HG03175 (cell line): ENCODE data around the gene USP40.

ENCODE experiments used
- ATAC-seq: cut with Tn5 transposase; IDR thresholded peaks from one replicate; pipeline ENCODE4 v1.9.1; 2021; ENCODE audit warnings: mild to moderate bottlenecking, moderate library complexity; ENCODE audit not compliant: unreplicated experiment

Gene USP40

GRCh38 chr2:233476651-233477547, 89.7 kb downstream of the USP40 start:
- no peak for ATAC-seq

DNA sequence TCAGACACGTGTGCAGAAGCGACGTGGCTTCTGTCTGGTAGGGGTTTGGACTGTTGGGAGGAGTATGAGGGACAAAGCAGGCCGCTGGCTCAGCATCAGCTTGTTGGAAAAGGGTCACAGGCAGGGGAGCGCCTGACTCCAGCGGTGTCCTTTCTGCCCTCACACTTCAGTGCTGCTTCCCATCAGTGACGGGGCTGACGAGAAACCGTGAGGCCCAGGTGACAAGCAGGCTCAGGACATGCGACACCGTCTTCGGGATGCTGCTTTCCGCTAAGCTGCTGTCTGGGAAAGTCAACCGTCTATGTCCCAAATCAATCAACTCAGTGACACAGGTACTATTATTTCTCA, 90.5 kb downstream of the USP40 start:
- ATAC-seq = no peak

- no peak for ATAC-seq
Measured at GRCh38 chr2:233474308-233475160, 92.0 kb downstream of the USP40 start.

- no peak for ATAC-seq
Measured at GRCh38 chr2:233473878-233474277, 92.7 kb downstream of the USP40 start.

DNA sequence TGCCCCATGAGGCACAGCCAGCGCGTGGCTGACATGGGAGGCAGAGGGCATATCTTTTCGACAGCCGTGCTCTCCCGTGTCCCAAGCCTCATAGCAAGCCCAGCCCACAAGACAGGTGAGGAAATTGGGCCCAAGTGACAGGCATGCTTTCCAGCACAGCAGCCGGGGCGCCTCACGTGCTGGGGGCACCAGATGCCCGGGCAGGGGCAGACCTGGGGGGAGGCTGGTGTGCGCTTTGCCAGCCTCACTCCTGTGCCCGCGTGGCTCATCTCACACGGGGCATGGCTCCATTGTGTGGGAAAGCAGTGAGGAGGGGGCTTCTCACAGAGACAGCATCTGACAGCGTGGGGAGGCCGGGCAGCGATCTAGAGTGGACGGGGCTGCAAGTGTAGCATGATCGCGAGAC, 93.2 kb downstream of the USP40 start:
- ATAC-seq = no peak

GRCh38 chr2:233471291-233472035, 95.1 kb downstream of the USP40 start:
- ATAC-seq = no peak

GRCh38 chr2:233470839-233471238, 95.7 kb downstream of the USP40 start:
- ATAC-seq = no peak

- no peak for ATAC-seq
Measured at GRCh38 chr2:233470011-233470687, 96.4 kb downstream of the USP40 start.

GRCh38 chr2:233469261-233470010, 97.1 kb downstream of the USP40 start:
- ATAC-seq = no peak

GRCh38 chr2:233468741-233469110, 97.9 kb downstream of the USP40 start:
- ATAC-seq = no peak

GRCh38 chr2:233468047-233468740, 98.4 kb downstream of the USP40 start:
- ATAC-seq = no peak

- no peak for ATAC-seq
Measured at GRCh38 chr2:233466991-233467603, 99.5 kb downstream of the USP40 start.

GRCh38 chr2:233464531-233465240, 101.9 kb downstream of the USP40 start:
- no peak for ATAC-seq

DNA sequence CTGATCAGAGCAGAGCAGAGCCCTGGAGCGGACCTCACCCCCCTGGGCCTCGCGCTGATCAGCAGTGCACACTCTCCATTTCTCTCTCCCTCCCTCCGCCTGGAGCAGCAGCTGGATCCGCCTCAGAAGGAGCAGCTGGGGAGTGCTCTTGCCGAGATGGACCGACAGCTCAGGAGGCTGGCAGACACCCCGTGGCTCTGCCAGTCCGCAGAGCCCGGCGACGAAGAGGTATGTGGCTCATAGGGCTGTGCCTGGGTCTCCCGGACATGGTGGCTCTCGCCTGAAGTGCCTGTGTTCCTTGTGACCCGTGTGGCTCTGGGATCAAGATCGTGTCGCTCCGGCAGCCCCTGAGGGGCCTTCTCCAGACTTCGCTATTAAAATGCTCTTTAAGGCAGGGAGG, 102.5 kb downstream of the USP40 start:
- ATAC-seq = no peak

GRCh38 chr2:233463586-233463985, 103.0 kb downstream of the USP40 start:
- no peak for ATAC-seq

- no peak for ATAC-seq
Measured at GRCh38 chr2:233462826-233463470, 103.6 kb downstream of the USP40 start.

GRCh38 chr2:233462202-233462785, 104.3 kb downstream of the USP40 start:
- no peak for ATAC-seq
